GM19035 (cell line): Measurements from ENCODE around the gene CD79B.
"Not testable (repeated sequence)": the region's sequence is repeated elsewhere in the genome, so short reads cannot be mapped to it uniquely, and the experiment has no call there.

Source experiments
- ATAC-seq: cut with Tn5 transposase; IDR thresholded peaks from one replicate; pipeline ENCODE4 v1.9.1; 2021; ENCODE audit not compliant: unreplicated experiment

CD79B gene

GRCh38 chr17:63881935-63882601 lies 50.1 kb downstream of the CD79B start, which contains the start of gene GH2:
Gene GH2 (minus strand): TSS chr17:63881944. CDS start chr17:63881801, 143 bp downstream.
- no peak for ATAC-seq

GRCh38 chr17:63881337-63881736 lies 50.8 kb downstream of the CD79B start:
- ATAC-seq: not testable (repeated sequence)

GRCh38 chr17:63880706-63881105 lies 51.4 kb downstream of the CD79B start:
- no peak for ATAC-seq
